Breast epithelium (tissue), 3 donors: ENCODE results near the gene PRICKLE2.

ENCODE experiments used
- CTCF ChIP-seq, 3 donors: fragments of 450-650 bp; IDR thresholded peaks; one replicate each; pipeline ENCODE4 v1.5.1; 2016 to 2017; ENCODE audit warnings: antibody characterized with exemption in 3 of 3, mild to moderate bottlenecking in 3 of 3, moderate library complexity in 3 of 3
- POLR2A ChIP-seq: fragments of 450-650 bp; IDR thresholded peaks from one replicate; pipeline ENCODE4 v1.6.1; 2016; ENCODE audit warnings: antibody characterized with exemption, mild to moderate bottlenecking, moderate library complexity
- POLR2AphosphoS5 ChIP-seq, 3 donors: sonication (generic); formaldehyde crosslinking; IDR thresholded peaks; one replicate each; pipeline ENCODE4 v1.6.1; 2017; ENCODE audit warnings: antibody characterized with exemption in 3 of 3

- TF ChIP-seq CTCF (IDR thresholded peaks at IDR 0.05) (no peak), POLR2A (no peak), POLR2AphosphoS5 (IDR thresholded peaks at IDR 0.05) (no peak)
Measured at GRCh38 chr3:64057231-64057630, 168.0 kb downstream of the PRICKLE2 start.
